IMR-90 (cell line): ENCODE measurements around the gene SLC2A8. TPM values are rescaled to one million over a fixed set of nuclear protein-coding genes. Genes with fewer than 3 reads are reported as not detected.

Experiments
- ATAC-seq: fragments of 200-7000 bp; cut with Tn5 transposase; 2 replicates; pipeline ENCODE4 v1.9.1; 2020; ENCODE audit warnings: low read depth, mild to moderate bottlenecking, moderate library complexity
- BruUV-seq: library from RNA; stranded (reverse); fragments of 400-500 nt; replicated peaks from 2 replicates; lab custom pipeline; 2021; lab: Mats Ljungman, UMichigan
- CTCF ChIA-PET: fragments of 300-600 bp; formaldehyde crosslinking; extraction: SDS; loops from one replicate; lab custom pipeline; 2021; ENCODE audit warnings: antibody characterized with exemption; lab: Yijun Ruan, JAX
- POLR2A ChIA-PET: fragments of 300-600 bp; sonication (Branson Sonifier 250); formaldehyde crosslinking; loops from one replicate; lab custom pipeline; 2022; ENCODE audit warnings: antibody characterized with exemption; ENCODE audit not compliant: unreplicated experiment; lab: Charles Lee
- DNase-seq: peaks from one replicate; pipeline ENCODE4 v3.0.0; 2013
- H2AFZ ChIP-seq: replicated peaks from 2 replicates; pipeline ENCODE3; 2013; ENCODE audit warnings: low read length, mild to moderate bottlenecking; ENCODE audit not compliant: poor library complexity
- H2AK5ac ChIP-seq: 2 replicates; pipeline ENCODE4 v1.6.1; 2013; ENCODE audit warnings: low read depth, low read length, inconsistent platforms
- H2AK9ac ChIP-seq: replicated peaks from 2 replicates; pipeline ENCODE3; 2013; ENCODE audit warnings: mild to moderate bottlenecking, low read depth, low read length, moderate library complexity; ENCODE audit not compliant: poor library complexity
- H2BK120ac ChIP-seq: 2 replicates; pipeline ENCODE4 v1.6.1; 2013; ENCODE audit warnings: low read depth, low read length, inconsistent platforms
- H2BK15ac ChIP-seq: 3 replicates; pipeline ENCODE4 v1.6.1; 2013; ENCODE audit warnings: low read depth, low read length, inconsistent platforms
- H2BK20ac ChIP-seq: 2 replicates; pipeline ENCODE4 v1.6.1; 2013; ENCODE audit warnings: low read depth, mild to moderate bottlenecking, inconsistent platforms, low read length, moderate library complexity
- H2BK5ac ChIP-seq: 2 replicates; pipeline ENCODE4 v1.6.1; 2013; ENCODE audit warnings: mild to moderate bottlenecking, low read depth, low read length, inconsistent platforms; ENCODE audit not compliant: poor library complexity, severe bottlenecking
- H3K14ac ChIP-seq: replicated peaks from 2 replicates; pipeline ENCODE4 v1.6.1; 2013; ENCODE audit warnings: low read depth, low read length, inconsistent platforms
- H3K18ac ChIP-seq: 2 replicates; pipeline ENCODE4 v1.6.1; 2013; ENCODE audit warnings: low read depth, low read length, control low read depth
- H3K23ac ChIP-seq: 2 replicates; pipeline ENCODE4 v1.6.1; 2013; ENCODE audit warnings: low read depth, low read length, inconsistent platforms
- H3K27ac ChIP-seq: 2 replicates; pipeline ENCODE4 v1.5.1; 2013; ENCODE audit warnings: mild to moderate bottlenecking, control low read depth, low read length; ENCODE audit not compliant: insufficient read depth
- H3K27me3 ChIP-seq: 2 replicates; pipeline ENCODE4 v1.6.1; 2013; ENCODE audit warnings: low read length; ENCODE audit not compliant: control insufficient read depth, insufficient read depth
- H3K36me3 ChIP-seq: 2 replicates; pipeline ENCODE4 v1.6.1; 2013; ENCODE audit warnings: low read length, mixed read lengths; ENCODE audit not compliant: control insufficient read depth, insufficient read depth
- H3K4ac ChIP-seq: 2 replicates; pipeline ENCODE4 v1.6.1; 2013; ENCODE audit warnings: low read depth, low read length, inconsistent platforms
- H3K4me1 ChIP-seq: 2 replicates; pipeline ENCODE4 v1.6.1; 2013; ENCODE audit warnings: low read length, mixed read lengths; ENCODE audit not compliant: control insufficient read depth, insufficient read depth
- H3K4me2 ChIP-seq: 2 replicates; pipeline ENCODE4 v1.6.1; 2013; ENCODE audit warnings: low read depth, mild to moderate bottlenecking, control low read depth, low read length, moderate library complexity
- H3K4me3 ChIP-seq: 2 replicates; pipeline ENCODE4 v1.5.1; 2013; ENCODE audit warnings: low read depth, mild to moderate bottlenecking, control low read depth, low read length, moderate library complexity; ENCODE audit not compliant: insufficient read depth
- H3K56ac ChIP-seq: 2 replicates; pipeline ENCODE4 v1.6.1; 2013; ENCODE audit warnings: low read length, inconsistent platforms; ENCODE audit not compliant: insufficient read depth; ENCODE audit errors: extremely low read depth
- H3K79me1 ChIP-seq, 2 experiments: 2 replicates each; pipeline ENCODE4 v1.6.1; 2013; ENCODE audit warnings: low read length in 2 of 2, inconsistent platforms in 1 of 2, low read depth in 1 of 2
- H3K9ac ChIP-seq: 2 replicates; pipeline ENCODE4 v1.6.1; 2013; ENCODE audit warnings: low read depth, low read length, control low read depth
- H3K9me1 ChIP-seq: 2 replicates; pipeline ENCODE4 v1.6.1; 2013; ENCODE audit warnings: low read length, inconsistent platforms; ENCODE audit not compliant: insufficient read depth
- H3K9me3 ChIP-seq: 2 replicates; pipeline ENCODE4 v1.6.1; 2013; ENCODE audit warnings: low read length; ENCODE audit not compliant: control insufficient read depth, insufficient read depth
- H4K20me1 ChIP-seq: 2 replicates; pipeline ENCODE4 v1.6.1; 2013; ENCODE audit warnings: low read length, inconsistent platforms; ENCODE audit not compliant: insufficient read depth
- H4K5ac ChIP-seq: 2 replicates; pipeline ENCODE4 v1.6.1; 2013; ENCODE audit warnings: mild to moderate bottlenecking, low read depth, low read length, control low read depth
- H4K8ac ChIP-seq, 2 experiments: 2 replicates each; pipeline ENCODE4 v1.6.1; 2013; ENCODE audit warnings: low read depth in 2 of 2, low read length in 2 of 2, control low read depth in 1 of 2, inconsistent platforms in 1 of 2
- H4K91ac ChIP-seq: 2 replicates; pipeline ENCODE4 v1.6.1; 2013; ENCODE audit warnings: low read depth, low read length, inconsistent platforms; ENCODE audit not compliant: insufficient read depth
- BHLHE40 ChIP-seq: fragments of 150-350 bp; IDR thresholded peaks from 2 replicates; pipeline ENCODE4 v1.6.1; 2016; ENCODE audit warnings: mild to moderate bottlenecking, low read depth, low read length
- CEBPB ChIP-seq: IDR thresholded peaks from 2 replicates; pipeline ENCODE4 v1.6.1; 2012; ENCODE audit warnings: low read depth, low read length, improper control_type of control experiment
- MAFK ChIP-seq: IDR thresholded peaks from 2 replicates; pipeline ENCODE4 v1.6.1; 2012; ENCODE audit warnings: low read depth, low read length, improper control_type of control experiment
- MAZ ChIP-seq: IDR thresholded peaks from 2 replicates; pipeline ENCODE4 v1.6.1; 2012; ENCODE audit warnings: low read depth, mild to moderate bottlenecking, low read length, improper control_type of control experiment, moderate library complexity, borderline replicate concordance
- MXI1 ChIP-seq: IDR thresholded peaks from 2 replicates; pipeline ENCODE4 v1.6.1; 2012; ENCODE audit warnings: low read depth, mild to moderate bottlenecking, low read length, moderate library complexity, borderline replicate concordance
- NFE2L2 ChIP-seq: fragments of 150-350 bp; IDR thresholded peaks from 2 replicates; pipeline ENCODE4 v1.6.1; 2016; ENCODE audit warnings: low read depth, mild to moderate bottlenecking, low read length
- POLR2A ChIP-seq: IDR thresholded peaks from 2 replicates; pipeline ENCODE4 v1.6.1; 2012; ENCODE audit warnings: mild to moderate bottlenecking, low read depth, low read length
- RAD21 ChIP-seq: IDR thresholded peaks from 2 replicates; pipeline ENCODE4 v1.6.1; 2012; ENCODE audit warnings: low read length, improper control_type of control experiment
- RCOR1 ChIP-seq: IDR thresholded peaks from 2 replicates; pipeline ENCODE4 v1.6.1; 2012; ENCODE audit warnings: mild to moderate bottlenecking, low read length, improper control_type of control experiment; ENCODE audit not compliant: insufficient replicate concordance
- RFX5 ChIP-seq: IDR thresholded peaks from 2 replicates; pipeline ENCODE4 v1.8.0; 2012; ENCODE audit warnings: low read depth, mild to moderate bottlenecking, low read length, moderate library complexity
- WGBS, 2 experiments: methylation state at CpG; one replicate each; pipeline versions ENCODE4 v1.1.5 to v1.1.7; 2013; ENCODE audit warnings: missing lambda C conversion rate in 2 of 2; ENCODE audit not compliant: insufficient read length in 1 of 2; ENCODE audit errors: extremely low coverage in 2 of 2; 5-methylcytosine and 5-hydroxymethylcytosine counted together
- dilution Hi-C: fragments of 300-500 bp; cut with HindIII; formaldehyde crosslinking; loops from one replicate; pipeline ENCODE4 v1.14.3; 2018; ENCODE audit warnings: low sequenced_read_pairs; ENCODE audit not compliant: unreplicated experiment
- in situ Hi-C: fragments of 300-500 bp; cut with MboI; formaldehyde crosslinking; loops from 3 replicates; pipeline ENCODE4 v1.14.3; 2019; ENCODE audit warnings: low sequenced_read_pairs, inconsistent platforms, mixed read lengths
- intact Hi-C: fragments of 100-400 bp; cut with micrococcal nuclease; formaldehyde crosslinking; loops from 2 replicates; pipeline ENCODE4 v1.10.0; 2022
- polyA plus RNA-seq, 3 experiments: library from polyadenylated mRNA; depleted of rRNA; stranded (reverse); fragments of >200 nt; gene quantifications; 2 replicates each; pipeline ENCODE4 v1.2.3, GENCODE V29; 2012; ENCODE audit warnings: low replicate concordance in 1 of 3
- total RNA-seq: library from RNA; depleted of rRNA; stranded (reverse); fragments of >200 nt; gene quantifications from 2 replicates; pipeline ENCODE4 v1.2.3, GENCODE V29; 2012
- TF ChIP-seq, protein P1 (sequence below): conservative IDR thresholded peaks from 2 replicates; pipeline ENCODE4 v1.5.1; 2012; ENCODE audit warnings: mild to moderate bottlenecking, low read depth, low read length, improper control_type of control experiment
- TF ChIP-seq, protein P2 (sequence below): fragments of 150-350 bp; IDR thresholded peaks from 2 replicates; pipeline ENCODE4 v1.6.1; 2016; ENCODE audit warnings: low read depth, mild to moderate bottlenecking, low read length, moderate library complexity, borderline replicate concordance
- TF ChIP-seq, protein P3 (sequence below): fragments of 150-350 bp; IDR thresholded peaks from 2 replicates; pipeline ENCODE4 v1.6.1; 2017; ENCODE audit warnings: mild to moderate bottlenecking, antibody characterized with exemption, low read length, low read depth

Gene SLC2A8
- total and polyA plus RNA-seq, 2 of the 4 experiments (the other 2 are of a cell fraction), result 9.0 to 12.0 TPM

DNA sequence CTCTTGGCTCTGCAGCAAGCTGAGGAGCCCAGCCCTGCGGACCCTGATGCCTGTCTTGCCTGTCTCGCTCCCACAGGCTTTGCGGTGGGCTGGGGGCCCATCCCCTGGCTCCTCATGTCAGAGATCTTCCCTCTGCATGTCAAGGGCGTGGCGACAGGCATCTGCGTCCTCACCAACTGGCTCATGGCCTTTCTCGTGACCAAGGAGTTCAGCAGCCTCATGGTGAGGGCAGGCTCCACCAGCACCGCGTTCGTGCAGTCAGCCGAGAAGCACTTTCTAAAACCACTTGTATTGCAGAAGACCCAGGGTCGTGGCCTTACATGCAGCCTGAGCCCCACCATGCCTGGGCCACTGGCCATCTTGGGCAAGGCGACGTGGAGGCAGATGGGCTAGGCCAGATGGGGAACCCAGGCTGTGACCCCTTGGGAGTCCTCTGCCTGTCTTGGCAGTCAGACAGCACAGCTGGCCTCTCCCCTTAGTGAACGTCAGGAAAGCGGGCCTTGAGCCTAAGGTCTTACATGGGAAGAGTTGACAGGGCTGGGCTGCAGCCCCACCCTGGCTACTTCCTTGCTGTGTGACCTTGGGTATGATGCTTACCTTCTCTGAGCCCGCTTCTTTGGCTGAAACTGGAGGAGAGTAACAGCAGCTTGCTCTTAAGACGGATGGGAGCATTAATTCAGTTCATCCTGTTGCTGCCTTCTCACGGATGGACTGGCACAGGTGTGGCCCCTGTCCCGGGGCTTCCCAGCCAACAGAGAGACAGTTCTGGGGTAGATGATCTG lies 8.6 kb downstream of the SLC2A8 start:
- Histone ChIP-seq H3K4me1 (no peaks in the 10 kb centered on the region), H3K56ac (no peak overlapping the region), H4K8ac (no peak overlapping the region), H3K27ac (no peak overlapping the region), H3K23ac (no peak overlapping the region), H2BK5ac (no peak overlapping the region), H2BK15ac (no peak overlapping the region), H3K9ac (no peak overlapping the region), H3K4ac (no peak overlapping the region), H3K9me3 (no peaks in the 10 kb centered on the region), H2AK9ac (no peak overlapping the region), H2BK120ac (no peak overlapping the region), H2BK20ac (no peak overlapping the region), H3K27me3 (no peaks in the 10 kb centered on the region), H4K20me1 (no peaks in the 10 kb centered on the region), H3K79me1 (no peaks in the 10 kb centered on the region), H3K9me1 (peaks cover 6% of the 10 kb centered on the region; the same call in 1 of the 2 replicates), H3K4me2 (no peak overlapping the region), H3K18ac (no peak overlapping the region), H3K4me3 (no peak overlapping the region), H2AK5ac (no peak overlapping the region), H4K91ac (no peak overlapping the region), H3K36me3 (peaks cover 6% of the 10 kb centered on the region; the same call in 1 of the 2 replicates), H4K5ac (no peak overlapping the region), H3K14ac (no peak overlapping the region), H2AFZ (no peak overlapping the region)
- dilution Hi-C loops, result no loop called here
- POLR2A ChIA-PET, result interaction anchor here (0.6 to 1.2 kb wide), 2 partner anchors 8 to 14 kb away, joined by 3 read pairs; partner anchors contain the start of gene SLC2A8
- ATAC-seq, result no peak
- TF ChIP-seq RFX5, result no peak
- no peak for TF ChIP-seq POLR2A
- no peak for TF ChIP-seq MXI1
- TF ChIP-seq, protein P1, sequence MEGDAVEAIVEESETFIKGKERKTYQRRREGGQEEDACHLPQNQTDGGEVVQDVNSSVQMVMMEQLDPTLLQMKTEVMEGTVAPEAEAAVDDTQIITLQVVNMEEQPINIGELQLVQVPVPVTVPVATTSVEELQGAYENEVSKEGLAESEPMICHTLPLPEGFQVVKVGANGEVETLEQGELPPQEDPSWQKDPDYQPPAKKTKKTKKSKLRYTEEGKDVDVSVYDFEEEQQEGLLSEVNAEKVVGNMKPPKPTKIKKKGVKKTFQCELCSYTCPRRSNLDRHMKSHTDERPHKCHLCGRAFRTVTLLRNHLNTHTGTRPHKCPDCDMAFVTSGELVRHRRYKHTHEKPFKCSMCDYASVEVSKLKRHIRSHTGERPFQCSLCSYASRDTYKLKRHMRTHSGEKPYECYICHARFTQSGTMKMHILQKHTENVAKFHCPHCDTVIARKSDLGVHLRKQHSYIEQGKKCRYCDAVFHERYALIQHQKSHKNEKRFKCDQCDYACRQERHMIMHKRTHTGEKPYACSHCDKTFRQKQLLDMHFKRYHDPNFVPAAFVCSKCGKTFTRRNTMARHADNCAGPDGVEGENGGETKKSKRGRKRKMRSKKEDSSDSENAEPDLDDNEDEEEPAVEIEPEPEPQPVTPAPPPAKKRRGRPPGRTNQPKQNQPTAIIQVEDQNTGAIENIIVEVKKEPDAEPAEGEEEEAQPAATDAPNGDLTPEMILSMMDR, result no peak
- TF ChIP-seq RAD21, result no peak
- TF ChIP-seq, protein P2, sequence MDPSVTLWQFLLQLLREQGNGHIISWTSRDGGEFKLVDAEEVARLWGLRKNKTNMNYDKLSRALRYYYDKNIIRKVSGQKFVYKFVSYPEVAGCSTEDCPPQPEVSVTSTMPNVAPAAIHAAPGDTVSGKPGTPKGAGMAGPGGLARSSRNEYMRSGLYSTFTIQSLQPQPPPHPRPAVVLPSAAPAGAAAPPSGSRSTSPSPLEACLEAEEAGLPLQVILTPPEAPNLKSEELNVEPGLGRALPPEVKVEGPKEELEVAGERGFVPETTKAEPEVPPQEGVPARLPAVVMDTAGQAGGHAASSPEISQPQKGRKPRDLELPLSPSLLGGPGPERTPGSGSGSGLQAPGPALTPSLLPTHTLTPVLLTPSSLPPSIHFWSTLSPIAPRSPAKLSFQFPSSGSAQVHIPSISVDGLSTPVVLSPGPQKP, result no peak
- no peak for TF ChIP-seq NFE2L2
- TF ChIP-seq RCOR1, result no peak
- TF ChIP-seq MAZ, result no peak
- no peak for TF ChIP-seq BHLHE40
- no peak for TF ChIP-seq CEBPB
- TF ChIP-seq, protein P3, sequence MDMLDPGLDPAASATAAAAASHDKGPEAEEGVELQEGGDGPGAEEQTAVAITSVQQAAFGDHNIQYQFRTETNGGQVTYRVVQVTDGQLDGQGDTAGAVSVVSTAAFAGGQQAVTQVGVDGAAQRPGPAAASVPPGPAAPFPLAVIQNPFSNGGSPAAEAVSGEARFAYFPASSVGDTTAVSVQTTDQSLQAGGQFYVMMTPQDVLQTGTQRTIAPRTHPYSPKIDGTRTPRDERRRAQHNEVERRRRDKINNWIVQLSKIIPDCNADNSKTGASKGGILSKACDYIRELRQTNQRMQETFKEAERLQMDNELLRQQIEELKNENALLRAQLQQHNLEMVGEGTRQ, result no peak
- no peak for TF ChIP-seq MAFK
- BruUV-seq, result no TSS peak
- intact Hi-C loops, result no loop called here
- in situ Hi-C loops, result no loop called here
- CTCF ChIA-PET, result interaction anchor here (1.1 kb wide), 1 partner anchor 9 kb away, joined by 3 read pairs; the partner anchor contains the start of gene SLC2A8
- 94% methylated on average over 15 of the region's 20 CpGs; no CpG with 5 or more reads in 1 of the 2 experiments for WGBS, 2 experiments
- no peak for DNase-seq
